IMR-90 (cell line): ENCODE measurements around the gene RASGRF2.

Experiments
- CTCF ChIP-seq: conservative IDR thresholded peaks from 2 replicates; pipeline ENCODE4 v1.5.1; 2012; ENCODE audit warnings: mild to moderate bottlenecking, low read depth, low read length, improper control_type of control experiment
- MXI1 ChIP-seq: IDR thresholded peaks from 2 replicates; pipeline ENCODE4 v1.6.1; 2012; ENCODE audit warnings: low read depth, mild to moderate bottlenecking, low read length, moderate library complexity, borderline replicate concordance
- POLR2A ChIP-seq: IDR thresholded peaks from 2 replicates; pipeline ENCODE4 v1.6.1; 2012; ENCODE audit warnings: mild to moderate bottlenecking, low read depth, low read length

- TF ChIP-seq MXI1 (no peak), CTCF (no peak), POLR2A (no peak)
Observed at GRCh38 chr5:81121273-81121672, 161.1 kb downstream of the RASGRF2 start.
